CD4-positive, alpha-beta T cell (primary cell): Measurements from ENCODE around the gene TATDN2. TPM values are rescaled to one million over a fixed set of nuclear protein-coding genes. Genes with fewer than 3 reads are reported as not detected.

Source experiments
- ATAC-seq: fragments of 200-7000 bp; cut with Tn5 transposase; one replicate; pipeline ENCODE4 v1.10.0; 2022; ENCODE audit warnings: mild to moderate bottlenecking; ENCODE audit not compliant: poor library complexity
- CTCF ChIA-PET: fragments of 350-600 bp; sonication (Branson Sonifier 250); formaldehyde crosslinking; loops from one replicate; lab custom pipeline; 2021; ENCODE audit warnings: antibody characterized with exemption, inconsistent platforms; lab: Charles Lee
- POLR2A ChIA-PET: fragments of 350-600 bp; sonication (Branson Sonifier 250); formaldehyde crosslinking; loops from one replicate; lab custom pipeline; 2021; ENCODE audit warnings: antibody characterized with exemption, inconsistent platforms; lab: Charles Lee
- DNase-seq, 14 experiments: peaks; one replicate each; pipeline ENCODE4 v3.0.0-alpha.2; 2013 to 2020; ENCODE audit warnings: mixed read lengths in 2 of 14
- H3K27ac ChIP-seq, 2 donors: one replicate each; pipeline versions ENCODE4 v1.5.1 to v1.7.0; 2013; ENCODE audit warnings: low read length in 2 of 2, low read depth in 1 of 2, mild to moderate bottlenecking in 1 of 2
- H3K27me3 ChIP-seq, 2 experiments: 1 replicate in 1 of 2; 2 replicates in 1 of 2; pipeline versions ENCODE4 v1.6.1 to v1.7.0; 2013; ENCODE audit warnings: low read length in 2 of 2, control low read depth in 1 of 2, mild to moderate bottlenecking in 1 of 2, moderate library complexity in 1 of 2; ENCODE audit not compliant: insufficient read depth in 2 of 2, control insufficient read depth in 1 of 2
- H3K36me3 ChIP-seq: one replicate; pipeline ENCODE4 v1.6.1; 2013; ENCODE audit warnings: low read length, control low read depth; ENCODE audit not compliant: insufficient read depth
- H3K4me1 ChIP-seq: one replicate; pipeline ENCODE4 v1.6.1; 2013; ENCODE audit warnings: low read length, control low read depth; ENCODE audit not compliant: insufficient read depth
- H3K4me3 ChIP-seq: one replicate; pipeline ENCODE4 v1.5.1; 2013; ENCODE audit warnings: mild to moderate bottlenecking, low read length, moderate library complexity
- H3K9me3 ChIP-seq, 2 experiments: 1 replicate in 1 of 2; 2 replicates in 1 of 2; pipeline versions ENCODE4 v1.6.1 to v1.7.0; 2013; ENCODE audit warnings: low read length in 2 of 2, mild to moderate bottlenecking in 2 of 2, control low read depth in 1 of 2, moderate library complexity in 1 of 2; ENCODE audit not compliant: control insufficient read depth in 1 of 2, insufficient read depth in 1 of 2
- H3K27ac Mint-ChIP-seq: one replicate; pipeline ENCODE4 v1.8.0; 2020; ENCODE audit warnings: mixed read lengths
- H3K27me3 Mint-ChIP-seq: one replicate; pipeline ENCODE4 v1.8.0; 2021; ENCODE audit warnings: mixed read lengths
- H3K36me3 Mint-ChIP-seq: one replicate; pipeline ENCODE4 v1.8.0; 2021; ENCODE audit warnings: low read depth, mixed read lengths
- H3K4me1 Mint-ChIP-seq: one replicate; pipeline ENCODE4 v1.8.0; 2021; ENCODE audit warnings: low read depth, mixed read lengths
- H3K4me3 Mint-ChIP-seq: one replicate; pipeline ENCODE4 v1.8.0; 2020; ENCODE audit warnings: mild to moderate bottlenecking, mixed read lengths
- H3K9me3 Mint-ChIP-seq: one replicate; pipeline ENCODE4 v1.8.0; 2020; ENCODE audit warnings: mixed read lengths
- intact Hi-C, 2 experiments: fragments of 100-400 bp; cut with DNase I in 1 of 2; cut with micrococcal nuclease in 1 of 2; formaldehyde crosslinking; loops; one replicate each; pipeline versions ENCODE4 v1.15.1 to v1.9.0; 2023 to 2025; cut with DNase I, micrococcal nuclease
- total RNA-seq, 174 experiments: library from RNA in 2 of 174; stranded (reverse) in 2 of 174; gene quantifications; one replicate each; pipeline ENCODE4 v1.2.3 and lab custom pipeline; 2021 to 2026
- TF ChIP-seq, protein P1 (sequence below): fragments of 200-600 bp; IDR thresholded peaks from one replicate; pipeline ENCODE4 v1.8.0; 2022; ENCODE audit warnings: antibody characterized with exemption, mild to moderate bottlenecking

The TATDN2 gene
- total RNA-seq, 2 experiments from 2014 or later, result 48.7 to 50.2 TPM

DNA sequence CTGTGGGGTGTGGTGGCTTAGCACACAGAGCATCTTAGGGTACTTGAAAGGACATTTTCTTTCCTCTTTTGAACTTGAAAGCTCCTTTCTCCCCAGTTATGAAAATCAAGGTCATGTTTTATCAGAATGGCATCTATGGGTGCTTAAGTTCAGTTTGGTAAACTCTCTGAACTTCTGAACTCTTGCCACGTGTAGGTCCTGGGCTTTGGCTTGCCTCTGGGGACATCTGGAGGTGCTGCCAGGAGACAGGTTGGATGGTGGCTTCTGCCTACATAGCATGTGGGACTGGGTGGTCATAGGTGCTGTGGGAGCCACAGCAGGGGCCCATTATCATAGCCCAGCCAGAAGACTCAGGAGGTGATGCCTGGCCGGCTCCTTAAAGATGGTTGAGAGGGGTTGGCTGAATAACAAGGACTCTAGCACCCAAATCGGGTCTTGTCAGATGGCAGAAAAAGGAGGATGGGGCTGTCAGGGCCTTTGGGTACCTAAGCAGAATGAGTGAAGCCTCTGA lies 28.9 kb downstream of the TATDN2 start:
- no peak for DNase-seq
- intact Hi-C loops, result no loop called here
- Mint-ChIP-seq H3K27me3 (no peaks in the 10 kb centered on the region), H3K4me1 (peaks cover 52% of the 10 kb centered on the region), H3K4me3 (no peak overlapping the region), H3K27ac (peak overlapping the region; percentile 72), H3K36me3 (peaks cover 85% of the 10 kb centered on the region), H3K9me3 (no peaks in the 10 kb centered on the region)
- Histone ChIP-seq H3K9me3 (no peaks in the 10 kb centered on the region), H3K4me1 (peaks cover 32% of the 10 kb centered on the region), H3K36me3 (peaks cover 78% of the 10 kb centered on the region), H3K4me3 (no peak overlapping the region), H3K27ac (no peak overlapping the region), H3K27me3 (no peaks in the 10 kb centered on the region)
- ATAC-seq, result peak; percentile 58
- TF ChIP-seq, protein P1, sequence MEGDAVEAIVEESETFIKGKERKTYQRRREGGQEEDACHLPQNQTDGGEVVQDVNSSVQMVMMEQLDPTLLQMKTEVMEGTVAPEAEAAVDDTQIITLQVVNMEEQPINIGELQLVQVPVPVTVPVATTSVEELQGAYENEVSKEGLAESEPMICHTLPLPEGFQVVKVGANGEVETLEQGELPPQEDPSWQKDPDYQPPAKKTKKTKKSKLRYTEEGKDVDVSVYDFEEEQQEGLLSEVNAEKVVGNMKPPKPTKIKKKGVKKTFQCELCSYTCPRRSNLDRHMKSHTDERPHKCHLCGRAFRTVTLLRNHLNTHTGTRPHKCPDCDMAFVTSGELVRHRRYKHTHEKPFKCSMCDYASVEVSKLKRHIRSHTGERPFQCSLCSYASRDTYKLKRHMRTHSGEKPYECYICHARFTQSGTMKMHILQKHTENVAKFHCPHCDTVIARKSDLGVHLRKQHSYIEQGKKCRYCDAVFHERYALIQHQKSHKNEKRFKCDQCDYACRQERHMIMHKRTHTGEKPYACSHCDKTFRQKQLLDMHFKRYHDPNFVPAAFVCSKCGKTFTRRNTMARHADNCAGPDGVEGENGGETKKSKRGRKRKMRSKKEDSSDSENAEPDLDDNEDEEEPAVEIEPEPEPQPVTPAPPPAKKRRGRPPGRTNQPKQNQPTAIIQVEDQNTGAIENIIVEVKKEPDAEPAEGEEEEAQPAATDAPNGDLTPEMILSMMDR, result no peak
- ChIA-PET CTCF (interaction anchor here (1.1 kb wide), 1 partner anchor 63 kb away, joined by 5 read pairs; no protein-coding TSS in a partner anchor), POLR2A (no interaction called here)

DNA sequence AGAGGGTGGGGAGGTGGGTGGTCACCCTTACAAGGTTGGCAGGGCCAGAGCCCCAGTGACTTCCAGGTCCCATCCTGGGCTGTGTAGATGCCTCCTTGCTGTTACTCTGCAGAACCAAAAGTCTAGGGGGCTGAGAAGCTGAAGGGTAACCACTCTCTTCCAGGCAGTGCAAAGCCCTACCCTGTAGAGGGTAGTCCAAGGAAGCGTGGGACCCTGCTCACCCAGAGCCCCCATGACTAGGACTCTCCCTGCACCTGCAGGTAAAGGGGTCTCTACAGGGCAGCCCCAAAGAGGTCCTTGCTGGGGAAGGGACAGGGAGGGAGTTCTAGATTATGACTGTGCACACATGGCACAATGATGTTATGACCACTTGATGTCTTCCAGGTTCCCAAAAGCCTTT lies 30.2 kb downstream of the TATDN2 start:
- peaks cover 49% of the 10 kb centered on the region for H3K4me1 Mint-ChIP-seq
- no peaks in the 10 kb centered on the region for H3K9me3 ChIP-seq
- peaks cover 78% of the 10 kb centered on the region for H3K36me3 ChIP-seq
- H3K27me3 ChIP-seq, result no peaks in the 10 kb centered on the region
- peaks cover 21% of the 10 kb centered on the region for H3K4me1 ChIP-seq
- peak overlapping the region; percentile 63 for H3K27ac Mint-ChIP-seq
- TF ChIP-seq, protein P1, result no peak
- H3K4me3 ChIP-seq, result no peak overlapping the region
- ChIA-PET CTCF (no interaction called here), POLR2A (interaction anchor here (1.1 kb wide), 1 partner anchor 15 kb away, joined by 5 read pairs; no protein-coding TSS in a partner anchor)
- H3K4me3 Mint-ChIP-seq, result no peak overlapping the region
- intact Hi-C loops, result no loop called here
- H3K9me3 Mint-ChIP-seq, result no peaks in the 10 kb centered on the region
- no peak for DNase-seq
- no peak overlapping the region for H3K27ac ChIP-seq
- no peak for ATAC-seq
- no peaks in the 10 kb centered on the region for H3K27me3 Mint-ChIP-seq
- peaks cover 84% of the 10 kb centered on the region for H3K36me3 Mint-ChIP-seq

DNA sequence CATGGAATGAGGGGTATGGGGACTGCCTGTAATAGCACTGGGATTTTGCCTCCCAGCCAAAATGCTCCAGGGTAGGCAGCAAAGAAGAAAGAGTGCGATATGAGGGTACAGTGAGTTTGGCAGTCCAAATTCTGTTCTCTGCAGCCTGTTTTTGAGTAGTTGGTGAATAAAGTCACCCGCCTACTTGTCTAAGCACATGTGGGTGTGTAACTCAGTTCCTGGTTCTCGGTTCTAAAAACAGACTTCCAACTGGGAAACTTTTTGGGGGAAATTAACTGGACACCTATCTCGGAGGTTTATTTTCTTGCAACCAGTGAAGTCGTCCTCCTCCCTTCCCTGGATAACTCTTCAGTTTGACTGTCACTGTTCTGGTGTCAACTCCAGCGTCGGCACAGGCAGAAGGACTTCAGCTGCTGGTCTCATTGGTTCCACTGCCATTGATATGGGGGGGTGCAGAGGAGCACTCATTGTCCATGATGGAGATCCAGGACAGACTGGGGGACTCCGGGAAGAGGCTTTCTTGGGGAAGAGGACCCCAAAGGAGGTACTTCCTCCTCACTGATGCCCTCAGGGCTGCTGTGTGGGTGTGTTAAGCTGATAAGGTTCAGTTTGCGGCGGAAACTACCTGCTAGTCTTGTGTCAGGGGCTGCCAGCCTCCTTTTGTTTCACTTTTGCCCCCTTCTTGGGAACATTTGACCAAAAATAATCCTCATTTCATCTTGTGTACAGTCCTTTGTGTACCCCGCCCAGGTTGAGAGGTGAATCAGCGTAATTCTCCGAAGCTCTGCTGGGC lies 31.3 kb downstream of the TATDN2 start:
- Histone ChIP-seq H3K36me3 (peaks cover 75% of the 10 kb centered on the region), H3K27me3 (no peaks in the 10 kb centered on the region), H3K27ac (no peak overlapping the region), H3K4me3 (no peak overlapping the region), H3K4me1 (peaks cover 23% of the 10 kb centered on the region), H3K9me3 (no peaks in the 10 kb centered on the region)
- intact Hi-C loops, result loop anchor here (10.0 kb wide), 3 partner anchors 295 to 435 kb away; partner anchors contain the start of genes CRELD1 (in 1 of the 2), EMC3 (in 1 of the 2) and RPUSD3 (in 1 of the 2)
- ATAC-seq (no peak), DNase-seq (no peak)
- Mint-ChIP-seq H3K36me3 (peaks cover 78% of the 10 kb centered on the region), H3K27me3 (no peaks in the 10 kb centered on the region), H3K27ac (peak overlapping the region; percentile 63), H3K9me3 (no peaks in the 10 kb centered on the region), H3K4me3 (no peak overlapping the region), H3K4me1 (peaks cover 49% of the 10 kb centered on the region)
- POLR2A ChIA-PET, result interaction anchor here (0.8 to 1.1 kb wide), 4 partner anchors 11 to 86 kb away, joined by 3 to 5 read pairs (median 3); no protein-coding TSS in a partner anchor
- TF ChIP-seq, protein P1, result no peak
- CTCF ChIA-PET, result interaction anchor here (1.3 kb wide), 1 partner anchor 76 kb away, joined by 3 read pairs; no protein-coding TSS in a partner anchor
